Fibroblast of lung (primary cell): ENCODE results near the gene POLR3F. TPM values are rescaled to one million over a fixed set of nuclear protein-coding genes. Genes with fewer than 3 reads are reported as not detected.

Experiments used
- DNase-seq, 2 donors: peaks; one replicate each; pipeline versions ENCODE4 v3.0.0 to v3.0.0-alpha.2; 2010; ENCODE audit warnings: low read depth in 2 of 2
- H2AFZ ChIP-seq: 2 replicates; pipeline ENCODE4 v1.5.1; 2012; ENCODE audit warnings: low read length, control low read depth, inconsistent platforms
- H3K27ac ChIP-seq: 2 replicates; pipeline ENCODE4 v1.5.1; 2011; ENCODE audit warnings: low read length, control low read depth; ENCODE audit not compliant: insufficient read depth
- H3K27me3 ChIP-seq: 2 replicates; pipeline ENCODE4 v1.5.1; 2011; ENCODE audit warnings: mild to moderate bottlenecking, low read length; ENCODE audit not compliant: control insufficient read depth, insufficient read depth
- H3K36me3 ChIP-seq: 2 replicates; pipeline ENCODE4 v1.5.1; 2011; ENCODE audit warnings: low read length; ENCODE audit not compliant: control insufficient read depth, insufficient read depth
- H3K4me1 ChIP-seq: 2 replicates; pipeline ENCODE4 v1.5.1; 2011; ENCODE audit warnings: low read length; ENCODE audit not compliant: control insufficient read depth, insufficient read depth; ENCODE audit errors: extremely low read depth
- H3K4me2 ChIP-seq: 2 replicates; pipeline ENCODE4 v1.5.1; 2011; ENCODE audit warnings: low read length, control low read depth; ENCODE audit not compliant: insufficient read depth; ENCODE audit errors: extremely low read depth
- H3K4me3 ChIP-seq, 4 experiments: fragments of 200-600 bp in 1 of 4; sonication (generic) in 1 of 4; replicated peaks in 1 of 4; 2 replicates each; pipeline ENCODE4 v1.5.1; 2011 to 2016; ENCODE audit warnings: low read length in 4 of 4, low read depth in 3 of 4, mild to moderate bottlenecking in 3 of 4, control low read depth in 2 of 4, inconsistent platforms in 1 of 4, mixed read lengths in 1 of 4; ENCODE audit not compliant: insufficient read depth in 1 of 4; ENCODE audit errors: control extremely low read depth in 1 of 4
- H3K79me2 ChIP-seq: 2 replicates; pipeline ENCODE4 v1.5.1; 2012; ENCODE audit warnings: mild to moderate bottlenecking, low read length, inconsistent platforms; ENCODE audit not compliant: control insufficient read depth, insufficient read depth
- H3K9ac ChIP-seq: 2 replicates; pipeline ENCODE4 v1.5.1; 2011; ENCODE audit warnings: mild to moderate bottlenecking, low read length, control low read depth; ENCODE audit not compliant: insufficient read depth
- H3K9me3 ChIP-seq: 2 replicates; pipeline ENCODE4 v1.5.1; 2012; ENCODE audit warnings: low read depth, low read length; ENCODE audit not compliant: control insufficient read depth, insufficient read depth
- H4K20me1 ChIP-seq: 2 replicates; pipeline ENCODE4 v1.5.1; 2011; ENCODE audit warnings: low read length; ENCODE audit not compliant: control insufficient read depth, insufficient read depth; ENCODE audit errors: extremely low read depth
- CTCF ChIP-seq, 2 donors: IDR thresholded peaks in 1 of 2; conservative IDR thresholded peaks in 1 of 2; 1 replicate in 1 of 2; 2 replicates in 1 of 2; pipeline ENCODE4 v1.5.1; 2011 to 2012; ENCODE audit warnings: low read length in 2 of 2, control low read depth in 1 of 2, inconsistent platforms in 1 of 2, low read depth in 1 of 2, mild to moderate bottlenecking in 1 of 2
- EZH2 ChIP-seq: IDR thresholded peaks from 2 replicates; pipeline ENCODE4 v1.5.1; 2012; ENCODE audit warnings: low read length, control low read depth, mild to moderate bottlenecking; ENCODE audit errors: missing control alignments
- polyA plus RNA-seq, 2 donors: library from polyadenylated mRNA; depleted of rRNA in 1 of 2; stranded (reverse) in 1 of 2; unstranded in 1 of 2; fragments of >200 nt; gene quantifications; 2 replicates each; pipeline ENCODE4 v1.2.1, GENCODE V29; 2011 to 2012; ENCODE audit warnings: missing spikeins in 1 of 2
- total RNA-seq: library from RNA; depleted of rRNA; stranded (reverse); fragments of >200 nt; gene quantifications from 2 replicates; pipeline ENCODE4 v1.2.1, GENCODE V29; 2014

Gene POLR3F
- total and polyA plus RNA-seq, 2 donors (not counting 1 experiment from before 2014, with no cell fraction given), result 11.2 to 20.5 TPM

DNA sequence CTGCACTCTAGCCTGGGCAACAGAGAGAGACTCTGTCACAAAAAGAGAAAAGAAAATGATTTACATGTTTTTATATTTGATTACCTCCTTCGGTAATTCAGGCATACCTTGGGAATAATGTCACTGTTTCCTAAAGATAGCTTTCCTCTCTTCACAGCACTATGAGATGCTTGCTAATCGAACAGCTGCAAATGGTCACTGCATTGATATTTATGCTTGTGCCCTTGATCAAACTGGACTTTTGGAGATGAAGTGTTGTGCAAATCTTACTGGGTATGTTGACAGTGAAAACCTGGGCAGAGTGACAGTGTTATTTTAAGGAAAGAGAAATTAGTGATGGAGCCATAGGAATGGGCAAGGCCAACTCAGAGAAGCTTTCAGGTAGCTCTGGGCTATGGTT is 60.1 kb downstream of the POLR3F start:
- no peak overlapping the region for H3K4me3 ChIP-seq
- no peak overlapping the region for H2AFZ ChIP-seq
- H3K36me3 ChIP-seq, result peaks cover 8% of the 10 kb centered on the region
- H3K4me2 ChIP-seq, result no peak overlapping the region
- DNase-seq, result no peak
- H3K9ac ChIP-seq, result no peak overlapping the region
- no peaks in the 10 kb centered on the region for H3K79me2 ChIP-seq
- H3K27me3 ChIP-seq, result no peaks in the 10 kb centered on the region
- no peaks in the 10 kb centered on the region for H3K9me3 ChIP-seq
- H3K4me1 ChIP-seq, result peaks cover 10% of the 10 kb centered on the region
- TF ChIP-seq EZH2 (no peak), CTCF (conservative IDR thresholded peaks at IDR 0.05 in 1 of 2, IDR thresholded peaks at IDR 0.05 in 1 of 2; ENCODE audit: low read depth in 1 of 2, low read length in 2 of 2) (no peak)
- peak overlapping the region; percentile 34 for H3K27ac ChIP-seq
- no peaks in the 10 kb centered on the region for H4K20me1 ChIP-seq

DNA sequence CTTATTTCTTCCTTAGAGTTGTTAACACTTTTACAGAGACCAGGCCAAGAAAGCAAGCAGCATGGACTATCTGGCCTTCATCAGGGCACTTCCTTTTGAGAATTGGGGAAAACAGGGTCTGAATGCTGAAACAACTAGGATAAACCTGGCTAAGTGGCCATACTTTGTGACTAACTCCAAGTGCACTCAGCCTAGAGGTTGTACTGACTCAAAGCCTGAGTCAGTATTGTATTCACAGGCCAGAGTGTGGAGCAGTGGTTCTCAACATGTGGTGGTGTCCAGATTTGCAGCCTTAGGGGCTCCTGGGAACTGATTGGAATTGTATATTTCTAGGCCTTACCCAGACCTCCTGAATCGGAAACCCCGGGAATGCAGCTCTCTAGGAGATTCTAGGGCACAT is 60.6 kb downstream of the POLR3F start:
- H4K20me1 ChIP-seq, result no peaks in the 10 kb centered on the region
- H3K4me2 ChIP-seq, result no peak overlapping the region
- H3K79me2 ChIP-seq, result no peaks in the 10 kb centered on the region
- H3K9me3 ChIP-seq, result no peaks in the 10 kb centered on the region
- no peak for TF ChIP-seq EZH2
- no peak for TF ChIP-seq CTCF (conservative IDR thresholded peaks at IDR 0.05 in 1 of 2, IDR thresholded peaks at IDR 0.05 in 1 of 2; ENCODE audit: low read depth in 1 of 2, low read length in 2 of 2)
- no peak overlapping the region for H2AFZ ChIP-seq
- no peaks in the 10 kb centered on the region for H3K27me3 ChIP-seq
- H3K4me1 ChIP-seq, result peaks cover 10% of the 10 kb centered on the region
- peak overlapping the region; percentile 34 for H3K27ac ChIP-seq
- H3K36me3 ChIP-seq, result peaks cover 8% of the 10 kb centered on the region
- H3K9ac ChIP-seq, result no peak overlapping the region
- H3K4me3 ChIP-seq, result no peak overlapping the region
- peak in 1 of 2 donors; percentile 60 for DNase-seq

- H3K27ac ChIP-seq, result no peak overlapping the region
- no peaks in the 10 kb centered on the region for H3K9me3 ChIP-seq
- no peak overlapping the region for H3K4me3 ChIP-seq
- DNase-seq, result no peak
- no peak overlapping the region for H2AFZ ChIP-seq
- H3K79me2 ChIP-seq, result no peaks in the 10 kb centered on the region
- no peak overlapping the region for H3K9ac ChIP-seq
- no peaks in the 10 kb centered on the region for H4K20me1 ChIP-seq
- H3K4me2 ChIP-seq, result no peak overlapping the region
- TF ChIP-seq EZH2 (no peak), CTCF (conservative IDR thresholded peaks at IDR 0.05 in 1 of 2, IDR thresholded peaks at IDR 0.05 in 1 of 2; ENCODE audit: low read depth in 1 of 2, low read length in 2 of 2) (no peak)
- peaks cover 10% of the 10 kb centered on the region for H3K4me1 ChIP-seq
- H3K36me3 ChIP-seq, result peaks cover 12% of the 10 kb centered on the region
- H3K27me3 ChIP-seq, result no peaks in the 10 kb centered on the region
These were observed 61.9 kb downstream of the POLR3F start for GRCh38 chr20:18529041-18529440.
